OCI-LY1 (cell line): ENCODE measurements around the gene CFAP74.
A peak's percentile ranks its signal among the peaks of the same experiment; 100 is the strongest.

Source experiments
- H2AFZ ChIP-seq: fragments of 200-600 bp; sonication (generic), shearing (Covaris generic); 2 replicates; pipeline ENCODE4 v1.6.0; 2014; ENCODE audit warnings: antibody characterized with exemption, mild to moderate bottlenecking, low read length
- H3F3A ChIP-seq: fragments of 200-600 bp; sonication (generic), shearing (Covaris generic); 2 replicates; pipeline ENCODE4 v1.6.0; 2014; ENCODE audit warnings: mild to moderate bottlenecking, antibody characterized with exemption, low read length, moderate library complexity; ENCODE audit not compliant: insufficient read depth
- H3K27ac ChIP-seq: fragments of 200-600 bp; sonication (generic); 2 replicates; pipeline ENCODE4 v1.5.1; 2014; ENCODE audit warnings: low read length, mixed run types, mild to moderate bottlenecking, low read depth; ENCODE audit not compliant: poor library complexity, severe bottlenecking
- H3K27me3 ChIP-seq: fragments of 200-600 bp; sonication (generic); 2 replicates; pipeline ENCODE4 v1.6.0; 2014; ENCODE audit warnings: antibody characterized with exemption, mild to moderate bottlenecking, low read length, moderate library complexity; ENCODE audit not compliant: insufficient read depth
- H3K36me3 ChIP-seq: fragments of 200-600 bp; sonication (generic); 2 replicates; pipeline ENCODE4 v1.6.1; 2014; ENCODE audit warnings: mild to moderate bottlenecking, antibody characterized with exemption, low read length, moderate library complexity, mixed read lengths; ENCODE audit not compliant: insufficient read depth
- H3K4me1 ChIP-seq: fragments of 200-600 bp; sonication (generic); 2 replicates; pipeline ENCODE4 v1.5.1; 2014; ENCODE audit warnings: mild to moderate bottlenecking, low read length, moderate library complexity; ENCODE audit not compliant: insufficient read depth, severe bottlenecking
- H3K4me2 ChIP-seq: fragments of 200-600 bp; sonication (generic), shearing (Covaris generic); 2 replicates; pipeline ENCODE4 v1.6.1; 2014; ENCODE audit warnings: low read length
- H3K4me3 ChIP-seq: fragments of 200-600 bp; sonication (generic); 2 replicates; pipeline ENCODE4 v1.5.1; 2014; ENCODE audit warnings: low read length, low read depth, mild to moderate bottlenecking, mixed read lengths; ENCODE audit not compliant: poor library complexity, severe bottlenecking
- H3K79me2 ChIP-seq: fragments of 200-600 bp; shearing (Covaris generic); 2 replicates; pipeline ENCODE4 v1.6.1; 2016; ENCODE audit warnings: mixed run types, low read length, mixed read lengths; ENCODE audit not compliant: insufficient read depth
- H3K9ac ChIP-seq: fragments of 200-600 bp; sonication (generic), shearing (Covaris generic); 2 replicates; pipeline ENCODE4 v1.6.1; 2014; ENCODE audit warnings: mild to moderate bottlenecking, low read length, mixed read lengths
- H3K9me2 ChIP-seq: fragments of 200-600 bp; sonication (generic), shearing (Covaris generic); 2 replicates; pipeline ENCODE4 v1.6.1; 2014; ENCODE audit warnings: low read depth, mild to moderate bottlenecking, low read length, mixed read lengths
- H3K9me3 ChIP-seq: fragments of 200-600 bp; shearing (Covaris generic); 2 replicates; pipeline ENCODE4 v1.6.1; 2014; ENCODE audit warnings: low read length, mixed read lengths
- H4K20me1 ChIP-seq: fragments of 200-600 bp; sonication (generic), shearing (Covaris generic); 2 replicates; pipeline ENCODE4 v1.6.0; 2016; ENCODE audit warnings: mild to moderate bottlenecking, low read length; ENCODE audit not compliant: insufficient read depth
- EZH2 ChIP-seq: fragments of 200-600 bp; sonication (generic), shearing (Covaris generic); IDR thresholded peaks from 2 replicates; pipeline ENCODE4 v1.8.0; 2017; ENCODE audit warnings: borderline replicate concordance, mixed run types, mild to moderate bottlenecking, antibody characterized with exemption, low read length, moderate library complexity, mixed read lengths
- TF ChIP-seq, protein P1 (sequence below): fragments of 200-600 bp; sonication (generic), shearing (Covaris generic); IDR thresholded peaks from 2 replicates; pipeline ENCODE4 v1.5.1; 2017; ENCODE audit warnings: mild to moderate bottlenecking, antibody characterized with exemption, low read length, moderate library complexity, mixed read lengths

CFAP74 gene

GRCh38 chr1:2044510-2045319, 41.1 kb upstream of the CFAP74 start:
- Histone ChIP-seq H2AFZ (no peak overlapping the region), H3K79me2 (no peaks in the 10 kb centered on the region), H3K9ac (peak overlapping the region; percentile 32; the same call in 1 of the 2 replicates), H3K36me3 (no peaks in the 10 kb centered on the region), H3F3A (no peaks in the 10 kb centered on the region), H3K27me3 (no peaks in the 10 kb centered on the region; the same call in none of the 2 replicates), H3K4me2 (peak overlapping the region; percentile 57), H3K9me2 (no peaks in the 10 kb centered on the region), H3K27ac (no peak overlapping the region), H3K9me3 (no peaks in the 10 kb centered on the region), H3K4me3 (peak overlapping the region; percentile 33), H4K20me1 (no peaks in the 10 kb centered on the region), H3K4me1 (peaks cover 17% of the 10 kb centered on the region)
- TF ChIP-seq, protein P1, sequence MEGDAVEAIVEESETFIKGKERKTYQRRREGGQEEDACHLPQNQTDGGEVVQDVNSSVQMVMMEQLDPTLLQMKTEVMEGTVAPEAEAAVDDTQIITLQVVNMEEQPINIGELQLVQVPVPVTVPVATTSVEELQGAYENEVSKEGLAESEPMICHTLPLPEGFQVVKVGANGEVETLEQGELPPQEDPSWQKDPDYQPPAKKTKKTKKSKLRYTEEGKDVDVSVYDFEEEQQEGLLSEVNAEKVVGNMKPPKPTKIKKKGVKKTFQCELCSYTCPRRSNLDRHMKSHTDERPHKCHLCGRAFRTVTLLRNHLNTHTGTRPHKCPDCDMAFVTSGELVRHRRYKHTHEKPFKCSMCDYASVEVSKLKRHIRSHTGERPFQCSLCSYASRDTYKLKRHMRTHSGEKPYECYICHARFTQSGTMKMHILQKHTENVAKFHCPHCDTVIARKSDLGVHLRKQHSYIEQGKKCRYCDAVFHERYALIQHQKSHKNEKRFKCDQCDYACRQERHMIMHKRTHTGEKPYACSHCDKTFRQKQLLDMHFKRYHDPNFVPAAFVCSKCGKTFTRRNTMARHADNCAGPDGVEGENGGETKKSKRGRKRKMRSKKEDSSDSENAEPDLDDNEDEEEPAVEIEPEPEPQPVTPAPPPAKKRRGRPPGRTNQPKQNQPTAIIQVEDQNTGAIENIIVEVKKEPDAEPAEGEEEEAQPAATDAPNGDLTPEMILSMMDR, result peak; percentile 60
- TF ChIP-seq EZH2, result no peak

DNA sequence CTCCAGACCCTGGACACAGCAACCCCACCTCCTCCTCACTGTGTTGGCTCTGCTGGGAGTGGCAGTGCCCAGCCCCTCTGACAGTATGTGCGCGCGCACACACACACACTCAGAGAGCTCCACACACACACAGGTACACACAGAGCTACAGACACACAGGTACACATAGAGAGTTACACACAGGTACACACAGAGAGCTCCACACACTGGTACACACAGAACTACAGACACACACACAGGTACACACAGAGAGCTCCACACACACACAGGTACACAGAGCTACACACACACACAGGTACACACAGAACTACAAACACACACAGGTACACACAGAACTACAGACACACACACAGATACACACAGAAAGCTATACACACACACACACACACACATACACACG, 40.3 kb upstream of the CFAP74 start:
- no peaks in the 10 kb centered on the region for H3K36me3 ChIP-seq
- no peaks in the 10 kb centered on the region for H3F3A ChIP-seq
- no peaks in the 10 kb centered on the region; the same call in none of the 2 replicates for H3K27me3 ChIP-seq
- H4K20me1 ChIP-seq, result no peaks in the 10 kb centered on the region
- no peak overlapping the region for H3K9ac ChIP-seq
- H3K9me3 ChIP-seq, result no peaks in the 10 kb centered on the region
- H3K27ac ChIP-seq, result no peak overlapping the region
- TF ChIP-seq EZH2, result no peak
- TF ChIP-seq, protein P1, result no peak
- H3K4me1 ChIP-seq, result peaks cover 10% of the 10 kb centered on the region
- no peak overlapping the region for H2AFZ ChIP-seq
- no peak overlapping the region for H3K4me3 ChIP-seq
- H3K79me2 ChIP-seq, result no peaks in the 10 kb centered on the region
- H3K9me2 ChIP-seq, result no peaks in the 10 kb centered on the region
- no peak overlapping the region for H3K4me2 ChIP-seq

- Histone ChIP-seq H3K27ac (no peak overlapping the region), H3K4me1 (peaks cover 10% of the 10 kb centered on the region), H2AFZ (no peak overlapping the region), H3K79me2 (no peaks in the 10 kb centered on the region), H4K20me1 (no peaks in the 10 kb centered on the region), H3K4me3 (no peak overlapping the region), H3K9ac (no peak overlapping the region), H3K4me2 (no peak overlapping the region), H3K27me3 (peaks cover 5% of the 10 kb centered on the region), H3K36me3 (no peaks in the 10 kb centered on the region; the same call in 1 of the 2 replicates), H3K9me3 (no peaks in the 10 kb centered on the region), H3F3A (no peaks in the 10 kb centered on the region), H3K9me2 (no peaks in the 10 kb centered on the region)
- no peak for TF ChIP-seq EZH2
- TF ChIP-seq, protein P1, result no peak
Observed at GRCh38 chr1:2042830-2043773, 39.5 kb upstream of the CFAP74 start.
